ENCODE results near the gene ASTN2. TPM values are rescaled to one million over a fixed set of nuclear protein-coding genes. Genes with fewer than 3 reads are reported as not detected.

Gene ASTN2
- total and polyA plus RNA-seq, 10 of the 15 experiments (the other 5 are each of a cell fraction or from before 2014, with no cell fraction given), result 1.4 to 15.7 (median 7.0) TPM

Small RNA genes lying within 50 kb of the gene (small RNA-seq; reads per million reads assigned to genes)
- not detected for gene SNORA70C
